GM18951 (cell line): ENCODE results near the gene FLNC.

Experiments
- POLR2A ChIP-seq: IDR thresholded peaks from 4 replicates; pipeline ENCODE4 v1.6.1; 2011; ENCODE audit warnings: mild to moderate bottlenecking; ENCODE audit not compliant: insufficient read length, insufficient read depth; ENCODE audit errors: extremely low read depth
- in situ Hi-C: fragments of 300-500 bp; cut with MboI; formaldehyde crosslinking; loops from one replicate; pipeline ENCODE4 v1.12.0; 2022; ENCODE audit warnings: low sequenced_read_pairs, mixed read lengths, inconsistent platforms; ENCODE audit not compliant: unreplicated experiment

Gene FLNC

GRCh38 chr7:128879939-128880746, 49.9 kb downstream of the FLNC start:
- TF ChIP-seq POLR2A: no peak
- in situ Hi-C loops: no loop called here

GRCh38 chr7:128880791-128881457, 50.7 kb downstream of the FLNC start:
- in situ Hi-C loops: no loop called here
- TF ChIP-seq POLR2A: no peak

- in situ Hi-C loops: no loop called here
- TF ChIP-seq POLR2A: no peak
Measured at GRCh38 chr7:128881458-128882125, 51.4 kb downstream of the FLNC start.

GRCh38 chr7:128882134-128882533, 51.9 kb downstream of the FLNC start:
- in situ Hi-C loops: no loop called here

GRCh38 chr7:128883622-128884448, 53.6 kb downstream of the FLNC start:
- TF ChIP-seq POLR2A: peak; percentile 36
- in situ Hi-C loops: no loop called here

More at GRCh38 chr7:128882134-128882533, 51.9 kb downstream of the FLNC start:
- no peak for TF ChIP-seq POLR2A

GRCh38 chr7:128884561-128885369, 54.6 kb downstream of the FLNC start:
- in situ Hi-C loops: no loop called here
- TF ChIP-seq POLR2A: no peak

- TF ChIP-seq POLR2A: no peak
- in situ Hi-C loops: no loop called here
Measured at GRCh38 chr7:128885370-128886187, 55.4 kb downstream of the FLNC start.

GRCh38 chr7:128886391-128887168, 56.4 kb downstream of the FLNC start:
- in situ Hi-C loops: no loop called here
- no peak for TF ChIP-seq POLR2A

GRCh38 chr7:128887169-128888038, 57.2 kb downstream of the FLNC start:
- TF ChIP-seq POLR2A: no peak

More at GRCh38 chr7:128887169-128888038, 57.2 kb downstream of the FLNC start:
- in situ Hi-C loops: no loop called here
